Midbrain (tissue), 1 donor: ENCODE results near the gene KCNK13.
"Not testable (repeated sequence)": the region's sequence is repeated elsewhere in the genome, so short reads cannot be mapped to it uniquely, and the experiment has no call there.

Experiments used
- DNase-seq: peaks from one replicate; lab custom pipeline; 2025; lab: John Stamatoyannopoulos, UW

KCNK13 gene

GRCh38 chr14:90060965-90061684 is 669 bp upstream of the KCNK13 start:
- no peak for DNase-seq

GRCh38 chr14:90062127-90062794 is 467 bp downstream of the KCNK13 start:
- no peak for DNase-seq

GRCh38 chr14:90062822-90063539 is 1.2 kb downstream of the KCNK13 start:
- DNase-seq = no peak

- DNase-seq = no peak
Measured at GRCh38 chr14:90072350-90072749, 10.6 kb downstream of the KCNK13 start.

- no peak for DNase-seq
Measured at GRCh38 chr14:90079576-90079975, 17.8 kb downstream of the KCNK13 start.

GRCh38 chr14:90087433-90087832 is 25.6 kb downstream of the KCNK13 start:
- DNase-seq = peak; percentile 51

- DNase-seq = no peak
Measured at GRCh38 chr14:90088176-90088575, 26.4 kb downstream of the KCNK13 start.

GRCh38 chr14:90089486-90089885 is 27.7 kb downstream of the KCNK13 start:
- not testable (repeated sequence) for DNase-seq

- DNase-seq = no peak
Measured at GRCh38 chr14:90091393-90091792, 29.6 kb downstream of the KCNK13 start.

- DNase-seq = no peak
Measured at GRCh38 chr14:90093942-90094595, 32.3 kb downstream of the KCNK13 start.

GRCh38 chr14:90095096-90095495 is 33.3 kb downstream of the KCNK13 start:
- DNase-seq = no peak

- DNase-seq = no peak
Measured at GRCh38 chr14:90096566-90096965, 34.8 kb downstream of the KCNK13 start.

GRCh38 chr14:90103808-90104207 is 42.0 kb downstream of the KCNK13 start:
- no peak for DNase-seq

GRCh38 chr14:90105756-90106155 is 44.0 kb downstream of the KCNK13 start:
- peak; percentile 30 for DNase-seq

- no peak for DNase-seq
Measured at GRCh38 chr14:90107789-90108188, 46.0 kb downstream of the KCNK13 start.

GRCh38 chr14:90109858-90110257 is 48.1 kb downstream of the KCNK13 start:
- no peak for DNase-seq

- DNase-seq = no peak
Measured at GRCh38 chr14:90111895-90112534, 50.2 kb downstream of the KCNK13 start.

GRCh38 chr14:90114554-90114953 is 52.8 kb downstream of the KCNK13 start:
- no peak for DNase-seq

- DNase-seq = no peak
Measured at GRCh38 chr14:90115780-90116179, 54.0 kb downstream of the KCNK13 start.

GRCh38 chr14:90116444-90116843 is 54.6 kb downstream of the KCNK13 start:
- DNase-seq = no peak

GRCh38 chr14:90118027-90118426 is 56.2 kb downstream of the KCNK13 start:
- DNase-seq = no peak

GRCh38 chr14:90126260-90126659 is 64.5 kb downstream of the KCNK13 start:
- DNase-seq = no peak
